Measurements from ENCODE around the gene CCM2. TPM values are rescaled to one million over a fixed set of nuclear protein-coding genes. Genes with fewer than 3 reads are reported as not detected.

CCM2 gene
- total RNA-seq, 2 donors from 2014 or later: 30.0 to 83.6 TPM

GRCh38 chr7:45003789-45004188 is 3.8 kb downstream of the CCM2 start:
- no peak for DNase-seq (ENCODE audit: low spot score)
- Histone ChIP-seq H3K9me3 (no peaks in the 10 kb centered on the region), H3K4me3 (no peak overlapping the region), H3K36me3 (no peaks in the 10 kb centered on the region), H3K4me1 (replicated peaks) (no peaks in the 10 kb centered on the region), H3K27ac (no peak overlapping the region), H3K27me3 (replicated peaks; ENCODE audit: insufficient read depth) (no peaks in the 10 kb centered on the region)
- intact Hi-C loops (cut with DNase I): loop anchor here (5.0 kb wide), 1 partner anchor 109 kb away; the partner anchor contains the start of gene TBRG4
- WGBS: 98% methylated on average over 4 of the region's 4 CpGs
- TF ChIP-seq CTCF (IDR thresholded peaks at IDR 0.05) (no peak), POLR2A (IDR thresholded peaks at IDR 0.05) (no peak), POLR2AphosphoS5 (IDR thresholded peaks at IDR 0.05) (no peak)

GRCh38 chr7:45007106-45007505 is 7.1 kb downstream of the CCM2 start:
- H3K9me3 ChIP-seq: no peaks in the 10 kb centered on the region
- H3K4me1 ChIP-seq (replicated peaks): no peaks in the 10 kb centered on the region
- no peak overlapping the region for H3K4me3 ChIP-seq
- H3K27me3 ChIP-seq (replicated peaks; ENCODE audit: insufficient read depth): no peaks in the 10 kb centered on the region
- intact Hi-C loops (cut with DNase I): no loop called here
- no peak overlapping the region for H3K27ac ChIP-seq
- no peak for DNase-seq (ENCODE audit: low spot score)
- TF ChIP-seq POLR2AphosphoS5 (IDR thresholded peaks at IDR 0.05) (no peak), POLR2A (IDR thresholded peaks at IDR 0.05) (no peak)
- no peaks in the 10 kb centered on the region for H3K36me3 ChIP-seq
- WGBS: 48% methylated on average over 7 of the region's 7 CpGs

- no peaks in the 10 kb centered on the region for H3K27me3 ChIP-seq (replicated peaks; ENCODE audit: insufficient read depth)
- no peak for TF ChIP-seq CTCF (IDR thresholded peaks at IDR 0.05)
- no peak for TF ChIP-seq POLR2A (IDR thresholded peaks at IDR 0.05)
- no peak for TF ChIP-seq POLR2AphosphoS5 (IDR thresholded peaks at IDR 0.05)
- no peaks in the 10 kb centered on the region for H3K4me1 ChIP-seq (replicated peaks)
- H3K27ac ChIP-seq: no peak overlapping the region
- no peak overlapping the region for H3K4me3 ChIP-seq
- intact Hi-C loops (cut with DNase I): no loop called here
- no peaks in the 10 kb centered on the region for H3K36me3 ChIP-seq
- no peaks in the 10 kb centered on the region for H3K9me3 ChIP-seq
- no peak for DNase-seq (ENCODE audit: low spot score)
- 92% methylated on average over 7 of the region's 7 CpGs for WGBS
These were observed 7.7 kb downstream of the CCM2 start for GRCh38 chr7:45007571-45008328.

- no peaks in the 10 kb centered on the region for H3K36me3 ChIP-seq
- no peaks in the 10 kb centered on the region for H3K4me1 ChIP-seq (replicated peaks)
- no peak for DNase-seq (ENCODE audit: low spot score)
- no peak overlapping the region for H3K4me3 ChIP-seq
- no peaks in the 10 kb centered on the region for H3K9me3 ChIP-seq
- 95% methylated on average over 2 of the region's 2 CpGs for WGBS
- no peak overlapping the region for H3K27ac ChIP-seq
- H3K27me3 ChIP-seq (replicated peaks; ENCODE audit: insufficient read depth): no peaks in the 10 kb centered on the region
- intact Hi-C loops (cut with DNase I): no loop called here
- TF ChIP-seq POLR2AphosphoS5 (IDR thresholded peaks at IDR 0.05) (no peak), POLR2A (IDR thresholded peaks at IDR 0.05) (no peak), CTCF (IDR thresholded peaks at IDR 0.05) (no peak)
These were observed 13.5 kb downstream of the CCM2 start for GRCh38 chr7:45013465-45013967.

- DNase-seq (ENCODE audit: low spot score): no peak
- intact Hi-C loops (cut with DNase I): no loop called here
- Histone ChIP-seq H3K4me3 (no peak overlapping the region), H3K27ac (no peak overlapping the region), H3K36me3 (no peaks in the 10 kb centered on the region), H3K9me3 (no peaks in the 10 kb centered on the region), H3K4me1 (replicated peaks) (no peaks in the 10 kb centered on the region), H3K27me3 (replicated peaks; ENCODE audit: insufficient read depth) (no peaks in the 10 kb centered on the region)
- 53% methylated on average over 1 of the region's 1 CpG for WGBS
- no peak for TF ChIP-seq CTCF (IDR thresholded peaks at IDR 0.05)
- no peak for TF ChIP-seq POLR2AphosphoS5 (IDR thresholded peaks at IDR 0.05)
- no peak for TF ChIP-seq POLR2A (IDR thresholded peaks at IDR 0.05)
These were observed 15.3 kb downstream of the CCM2 start for GRCh38 chr7:45015313-45015712.

Data from prostate gland (tissue), 2 donors.